Measurements from ENCODE around the gene TRABD2B.

The TRABD2B gene

DNA sequence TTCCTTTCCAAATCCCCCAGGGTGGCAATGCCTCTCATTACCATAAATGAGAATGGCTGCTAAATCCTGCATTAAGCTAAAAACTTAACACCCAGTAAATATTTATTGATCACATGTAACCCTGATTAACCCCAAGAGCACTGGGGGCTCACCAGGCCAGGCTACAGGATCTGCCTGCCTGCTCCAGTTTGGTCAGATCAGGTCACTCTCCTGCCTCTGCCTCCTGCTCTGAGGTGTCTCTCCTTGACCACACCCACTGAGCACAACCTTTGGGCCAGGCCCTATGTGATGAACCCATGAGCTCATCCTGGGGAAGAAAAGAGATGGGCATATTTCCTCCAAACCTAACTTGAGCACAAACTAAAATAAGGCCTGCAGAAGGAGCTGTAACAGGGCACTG lies 93.5 kb downstream of the TRABD2B start:
- DNase-seq: no peak

DNA sequence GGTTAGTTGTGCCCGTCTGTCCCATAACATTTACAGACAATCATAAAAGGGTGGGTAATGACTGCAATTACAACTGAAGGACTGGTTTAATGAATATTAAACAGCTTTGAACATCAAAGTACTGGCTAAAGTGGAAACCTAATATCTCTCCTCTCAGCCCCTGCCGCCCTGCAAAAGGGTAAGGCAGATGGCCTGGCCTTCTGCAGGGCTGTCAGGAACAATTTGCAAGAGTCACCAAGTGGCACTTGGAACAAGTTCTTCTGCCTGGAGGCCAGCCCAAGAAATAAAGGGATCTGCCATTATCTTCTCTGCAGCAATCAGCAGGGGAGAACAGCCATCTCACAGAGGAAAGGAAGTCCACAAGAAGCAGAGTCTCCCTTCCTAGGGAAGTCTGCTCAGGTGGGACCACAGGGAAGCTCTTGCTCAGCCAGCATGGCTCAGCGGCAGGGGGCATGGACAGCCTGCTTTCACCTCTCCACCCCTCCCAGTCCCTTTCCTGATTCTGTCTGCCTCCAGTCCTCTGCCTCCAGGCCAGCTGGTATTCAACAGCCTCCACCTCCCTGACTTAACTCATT lies 96.1 kb downstream of the TRABD2B start:
- DNase-seq: no peak

DNA sequence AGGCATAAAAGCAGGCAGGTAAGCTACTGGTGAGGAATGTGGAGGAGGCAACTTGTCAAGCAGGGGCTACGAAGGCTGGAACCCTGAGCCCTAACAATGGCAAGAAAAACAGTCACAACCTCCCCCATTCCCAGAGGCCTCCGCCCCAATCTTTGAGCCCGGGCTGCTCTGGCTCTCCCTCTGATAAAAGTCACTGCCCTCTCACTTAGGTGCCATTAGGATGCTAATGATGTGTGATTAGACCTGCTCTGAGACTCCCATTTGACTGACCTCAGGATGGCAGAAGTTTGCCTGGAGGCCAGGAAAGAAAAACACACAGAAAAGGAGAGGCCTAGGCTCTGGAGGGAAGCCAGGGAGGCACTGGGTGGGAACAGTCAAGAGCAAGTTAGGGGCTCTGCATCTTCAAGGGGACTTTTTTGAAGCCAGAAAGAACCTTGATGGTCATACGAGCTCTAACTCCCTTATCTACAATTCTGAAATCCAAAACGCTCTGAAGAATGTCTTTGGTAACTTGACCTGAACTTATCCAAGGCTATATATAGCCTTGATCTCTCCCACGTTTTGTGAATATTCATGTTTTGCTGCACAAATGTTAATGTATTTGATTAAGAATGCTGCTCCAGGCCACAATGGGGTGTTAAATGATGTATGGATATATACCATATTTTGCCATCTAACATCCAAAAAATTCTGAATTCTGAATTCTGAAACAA lies 98.9 kb downstream of the TRABD2B start:
- DNase-seq: no peak

DNA sequence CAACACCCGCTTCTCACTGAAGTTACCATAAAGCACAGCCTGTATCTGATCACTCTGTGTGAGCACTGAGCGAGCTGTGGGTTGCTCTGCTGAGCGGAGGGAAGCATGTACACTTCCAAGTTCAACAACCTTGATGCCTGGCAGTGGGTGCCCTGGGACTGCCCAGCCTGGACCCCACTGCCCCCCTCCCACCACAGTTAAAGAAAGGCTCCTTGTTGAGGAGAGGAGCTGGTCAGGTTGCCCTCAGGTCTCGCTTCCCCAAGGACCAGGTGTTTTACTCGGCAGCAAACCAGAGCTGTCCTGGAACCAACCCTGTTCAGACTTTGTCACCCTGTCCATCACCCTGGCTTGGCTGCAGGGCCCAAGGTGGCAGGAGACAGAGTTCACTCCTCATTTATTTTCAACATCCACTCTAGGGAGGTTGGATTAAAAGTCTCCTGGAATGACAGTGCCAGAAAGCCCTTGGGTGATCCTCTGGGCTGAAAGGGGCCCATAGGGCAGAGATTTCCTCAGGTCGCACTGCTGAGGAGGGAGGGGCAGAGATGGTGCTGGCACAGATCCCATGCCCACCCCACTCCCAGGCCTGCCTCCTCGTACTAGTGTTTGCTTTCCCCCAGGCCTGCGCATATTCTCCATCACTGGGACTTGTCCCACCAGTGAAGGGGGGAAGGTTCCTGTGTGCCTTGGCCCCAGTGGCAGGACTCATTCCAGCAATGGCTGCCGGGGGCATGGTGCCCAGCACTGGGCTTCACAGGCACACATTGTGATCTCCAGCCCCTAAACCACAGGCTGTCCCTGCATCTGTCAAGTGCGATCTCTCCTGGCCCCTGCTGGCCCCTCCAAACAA lies 101.7 kb downstream of the TRABD2B start:
- DNase-seq: no peak

DNA sequence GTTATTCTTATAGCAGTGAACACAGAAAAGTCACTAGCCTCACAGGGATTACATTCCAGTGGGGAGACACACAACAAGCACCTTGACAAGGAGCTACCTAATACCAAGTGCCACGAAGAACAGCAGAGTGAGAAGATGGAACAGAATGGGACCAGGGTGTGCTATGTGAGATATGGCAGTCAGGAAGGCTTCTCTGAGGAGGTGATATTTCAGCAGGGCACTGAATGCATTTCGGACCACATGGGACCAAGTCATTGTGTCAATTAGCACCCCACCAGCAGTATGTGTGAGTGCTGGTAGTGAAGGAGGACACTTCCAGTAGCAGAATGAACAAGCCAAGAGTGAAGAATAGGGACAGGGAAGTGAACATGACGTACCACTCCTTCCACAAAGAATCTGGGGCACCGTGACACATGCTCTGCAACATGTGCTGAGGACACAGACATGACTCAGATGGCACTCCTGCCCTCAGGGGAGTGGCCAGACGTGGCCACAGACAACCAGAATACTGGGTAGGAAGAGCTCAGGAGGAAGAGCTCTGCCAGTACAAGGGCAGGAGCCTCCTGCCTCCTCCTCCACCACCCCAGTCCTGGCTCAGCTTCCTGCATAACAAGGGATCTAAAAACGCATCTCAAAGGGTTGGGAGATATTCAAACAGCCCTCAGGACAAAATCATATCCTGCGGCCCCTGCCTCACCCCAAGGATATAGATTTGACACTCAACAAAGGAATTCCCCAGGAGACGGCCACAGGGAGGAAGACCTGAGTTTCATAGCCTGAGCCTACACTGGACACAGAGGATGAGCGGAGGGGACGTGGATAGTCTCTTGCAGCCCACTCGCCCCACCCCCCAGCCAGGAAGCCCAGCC lies 102.5 kb downstream of the TRABD2B start:
- no peak for DNase-seq

DNA sequence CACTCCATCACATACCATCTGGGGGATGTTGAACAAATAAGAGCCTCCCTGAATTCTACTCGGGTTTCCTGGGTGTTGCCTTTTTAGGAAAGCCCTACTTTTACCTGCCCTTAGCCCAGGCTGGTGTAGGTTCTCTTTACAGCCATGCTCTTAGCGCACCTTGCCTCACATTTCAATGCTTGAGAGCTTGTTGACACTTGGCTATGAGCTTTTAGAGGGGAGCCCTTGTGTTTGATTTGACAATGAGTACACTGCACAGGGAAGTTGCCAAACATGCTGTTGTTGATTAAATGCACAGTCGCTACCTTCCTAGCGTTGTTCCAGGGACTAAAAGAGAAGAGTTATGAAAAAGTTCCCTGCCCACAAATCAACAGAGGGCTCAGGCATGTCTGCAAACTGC lies 103.8 kb downstream of the TRABD2B start:
- DNase-seq: no peak

DNA sequence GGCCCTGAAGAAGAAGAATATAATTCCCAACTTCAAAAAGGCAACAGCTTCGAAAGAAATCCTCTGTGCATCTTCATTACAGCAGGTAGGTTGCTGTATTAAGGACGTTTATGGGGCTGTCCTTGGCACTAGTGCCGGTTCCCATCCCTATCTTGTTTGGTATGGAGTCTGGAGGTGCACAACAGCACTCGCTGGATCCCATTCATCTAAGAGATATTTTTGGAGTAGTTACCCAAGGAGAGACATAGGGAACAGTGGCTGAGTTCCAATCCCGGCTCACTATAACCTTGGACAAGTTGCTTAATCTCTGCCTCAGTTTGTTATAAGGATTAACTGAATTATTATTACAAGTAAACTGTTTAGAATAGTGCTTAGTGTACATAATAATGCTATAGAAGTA lies 106.4 kb downstream of the TRABD2B start:
- DNase-seq: no peak

DNA sequence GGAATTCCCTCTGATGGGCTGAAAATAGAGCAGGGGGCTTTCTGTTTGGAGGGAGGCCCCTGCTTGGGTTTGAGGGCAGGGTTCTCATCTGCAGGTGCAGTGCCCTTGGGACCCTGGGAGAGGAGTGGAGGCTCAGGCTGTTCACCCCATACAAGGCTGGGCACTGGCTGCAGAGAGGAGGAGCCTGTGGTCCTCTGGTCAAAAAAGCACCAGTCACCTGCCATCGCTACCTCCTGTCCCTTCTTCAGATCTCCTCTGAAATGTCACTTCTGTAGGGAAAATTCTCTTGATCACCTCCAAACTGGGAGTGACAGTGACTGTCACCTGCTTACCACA lies 108.9 kb downstream of the TRABD2B start:
- DNase-seq: no peak

DNA sequence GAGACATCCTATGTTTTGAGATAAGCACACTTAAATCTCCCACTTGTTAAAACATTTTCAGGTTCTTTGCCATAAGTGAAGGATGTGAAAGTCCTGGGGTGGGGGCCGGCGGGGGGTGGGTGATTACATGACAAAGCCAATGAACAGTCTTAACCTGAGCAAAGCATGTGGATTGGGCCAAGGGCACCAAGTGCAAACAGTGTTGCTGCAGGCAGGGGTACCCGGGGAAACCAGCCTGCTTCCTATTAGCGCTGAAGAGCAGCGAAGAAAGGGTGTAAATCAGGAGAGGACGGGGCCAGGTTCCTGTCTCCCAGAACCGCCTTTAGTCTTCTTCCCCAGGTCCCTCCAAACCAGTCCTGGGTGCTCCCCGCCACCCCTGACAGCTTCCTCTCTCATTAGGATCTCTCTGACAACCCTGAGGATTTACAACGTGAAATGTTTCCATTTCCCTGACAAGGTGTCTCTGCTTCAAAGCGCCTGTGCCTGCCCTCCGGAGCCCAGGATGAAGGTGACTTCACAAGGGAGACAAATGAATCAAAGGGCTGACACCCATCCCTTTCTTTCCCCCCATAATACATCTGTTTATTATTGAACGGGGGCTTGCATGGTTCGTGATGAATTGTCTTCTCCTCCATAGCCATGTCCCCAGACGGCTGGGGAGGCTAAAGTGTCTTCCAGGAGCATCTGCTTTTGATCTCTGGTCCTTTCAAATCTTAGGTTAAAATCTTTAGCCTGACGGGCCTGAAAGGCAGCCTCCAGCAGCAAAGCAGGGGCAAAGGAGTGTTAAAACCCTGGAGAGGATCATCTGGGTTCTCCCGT lies 109.5 kb downstream of the TRABD2B start:
- no peak for DNase-seq

DNA sequence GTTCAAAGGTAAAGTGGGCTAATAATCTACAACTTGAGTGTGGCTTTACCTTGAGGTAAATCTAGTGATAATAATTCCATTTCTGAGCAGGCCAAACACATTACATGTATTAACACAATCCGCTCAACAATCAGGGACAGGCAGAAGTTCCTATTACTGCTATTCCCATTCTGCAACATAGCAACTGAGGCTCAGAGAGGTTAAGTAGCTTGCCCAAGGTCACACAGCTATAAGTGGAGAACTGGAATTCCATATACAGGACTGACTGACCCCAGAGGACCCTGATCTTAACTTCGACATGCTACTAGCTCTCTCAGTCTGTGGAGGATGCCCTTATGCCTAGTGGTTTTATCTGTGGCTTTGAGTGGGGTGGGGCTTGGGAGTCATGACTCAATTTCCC lies 110.1 kb downstream of the TRABD2B start:
- no peak for DNase-seq

DNA sequence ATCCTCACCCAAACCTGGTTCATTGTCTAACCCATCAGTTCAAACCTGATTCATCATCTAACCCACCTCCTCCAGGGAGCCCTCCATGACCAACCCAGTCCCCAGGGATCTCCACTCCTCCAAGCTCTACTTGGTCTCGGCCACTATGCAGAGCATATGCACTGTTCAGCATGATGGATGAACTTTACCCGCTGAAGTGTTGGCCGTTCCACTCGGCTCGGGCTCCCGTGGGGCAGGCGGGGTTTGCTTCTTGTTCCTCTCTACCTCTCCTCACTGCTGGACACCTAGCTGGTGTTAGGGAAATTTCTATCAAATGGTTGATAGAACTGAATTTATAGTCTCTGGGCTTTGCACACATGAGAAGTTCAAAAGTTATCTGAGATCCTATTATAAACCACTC lies 111.0 kb downstream of the TRABD2B start:
- DNase-seq: no peak

DNA sequence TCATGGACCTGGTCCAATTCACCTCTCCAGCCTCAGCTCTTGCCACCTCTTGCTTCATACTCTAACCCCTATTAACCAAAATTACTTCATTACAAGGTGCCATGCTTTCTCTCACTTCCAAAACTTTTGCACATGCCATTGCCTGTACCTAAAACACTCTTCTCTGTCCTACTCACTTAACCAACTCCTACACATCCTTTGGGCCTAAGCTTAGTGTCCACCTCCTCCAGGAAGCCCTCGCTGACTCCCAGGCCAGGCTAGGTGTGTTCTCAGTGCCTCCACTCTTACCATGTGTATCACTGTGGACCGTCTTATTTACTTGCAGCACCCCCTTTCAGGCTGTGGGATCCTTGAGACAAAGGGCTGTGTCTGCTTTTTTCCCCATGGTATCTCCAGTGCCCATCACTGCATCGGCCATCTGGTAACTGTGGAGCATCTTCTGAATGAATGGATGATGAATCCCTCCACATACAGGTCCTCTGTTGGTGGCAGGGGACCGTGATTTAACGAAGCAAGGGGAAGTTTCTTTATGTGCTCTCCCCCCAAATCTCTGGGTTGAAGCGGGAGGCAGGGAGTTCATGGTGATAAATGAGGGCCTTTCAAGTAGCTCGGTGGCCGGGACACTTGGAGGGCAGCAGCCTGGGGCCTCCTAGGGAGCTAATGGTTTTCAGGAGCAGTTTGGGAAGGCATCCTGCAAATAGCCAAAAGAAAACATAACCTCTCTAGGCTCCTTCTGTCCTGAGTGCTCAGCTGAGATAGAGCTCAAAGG lies 111.9 kb downstream of the TRABD2B start:
- no peak for DNase-seq

DNA sequence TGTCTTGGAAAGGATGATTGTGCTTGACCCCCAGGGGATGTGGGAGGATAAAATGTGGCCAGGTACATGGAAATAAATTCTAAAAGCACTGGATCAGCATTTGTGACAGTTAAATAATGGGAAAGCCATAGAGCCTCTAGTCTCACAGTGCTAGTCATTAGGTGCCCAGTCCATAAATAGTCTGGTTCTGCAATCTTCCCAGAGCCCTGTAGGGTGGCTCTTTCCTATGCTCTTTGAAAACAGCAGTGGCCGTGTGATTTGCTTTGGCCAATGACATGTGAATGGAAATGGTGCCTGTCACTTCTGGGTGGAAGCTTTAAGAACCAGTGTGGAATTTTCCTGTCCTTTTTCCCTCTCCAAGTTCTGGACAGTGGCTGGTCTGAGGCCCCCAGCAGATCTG lies 113.2 kb downstream of the TRABD2B start:
- no peak for DNase-seq

DNA sequence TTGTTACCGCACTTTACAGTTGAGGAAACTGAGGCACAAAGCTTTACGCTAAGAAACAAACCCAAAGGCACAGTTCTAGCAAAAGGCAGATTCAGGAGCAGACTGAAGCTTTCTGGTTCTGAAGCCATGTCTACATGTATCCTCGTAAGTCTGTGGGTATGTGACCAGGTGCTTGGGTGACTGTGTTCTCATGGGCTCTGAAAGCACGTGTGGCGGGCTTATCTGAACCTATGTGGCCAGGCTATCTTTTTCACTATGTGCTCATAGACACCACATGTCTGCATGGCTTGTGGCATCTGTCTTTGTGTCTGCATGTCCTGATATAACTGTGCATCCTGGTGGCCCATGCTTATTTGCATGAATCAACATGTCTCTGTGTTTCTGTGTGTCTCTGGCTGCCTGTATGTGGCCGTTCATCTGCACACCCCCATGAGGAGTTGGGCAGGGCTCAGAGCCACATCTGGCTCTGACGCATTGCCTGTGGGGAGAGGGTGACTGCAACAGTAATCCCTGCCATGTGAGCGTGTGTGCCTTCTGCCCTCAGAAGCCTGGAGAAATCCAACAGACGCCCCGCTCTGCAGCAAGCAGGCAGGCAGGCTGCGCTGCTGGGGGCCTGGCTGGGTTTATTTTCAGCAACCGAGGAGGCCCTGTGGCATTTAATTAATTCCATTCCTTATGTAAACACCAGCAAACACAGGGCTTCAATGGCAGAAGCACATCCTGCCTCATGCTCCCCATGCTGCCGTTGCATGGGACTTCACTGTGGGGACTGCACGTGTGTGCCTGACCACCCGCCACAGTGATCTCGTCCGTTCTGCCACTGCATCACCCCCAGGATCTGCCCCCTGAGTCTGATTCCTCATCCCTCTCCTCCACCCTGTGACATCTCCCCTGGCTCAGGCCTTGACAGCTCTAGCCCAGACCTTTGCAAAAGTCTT lies 115.4 kb downstream of the TRABD2B start:
- no peak for DNase-seq

DNA sequence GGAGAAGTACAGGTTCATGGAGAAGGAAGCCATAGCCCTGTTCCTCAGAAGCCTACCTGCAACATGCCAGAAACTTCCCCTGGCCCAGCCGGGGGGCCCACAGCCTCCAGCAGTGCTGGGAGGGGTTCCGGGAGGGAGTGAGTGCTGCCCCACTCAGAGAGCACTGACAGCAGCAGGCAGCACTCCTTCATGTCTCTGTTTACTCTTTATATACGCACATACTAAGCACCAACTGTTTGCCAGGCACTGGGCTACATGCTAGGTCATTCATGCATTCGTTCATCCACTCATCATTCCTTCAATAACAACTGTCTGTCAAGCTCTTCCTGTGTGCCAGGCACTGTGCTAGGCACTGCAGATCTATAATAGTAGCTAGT lies 120.6 kb downstream of the TRABD2B start:
- no peak for DNase-seq

DNA sequence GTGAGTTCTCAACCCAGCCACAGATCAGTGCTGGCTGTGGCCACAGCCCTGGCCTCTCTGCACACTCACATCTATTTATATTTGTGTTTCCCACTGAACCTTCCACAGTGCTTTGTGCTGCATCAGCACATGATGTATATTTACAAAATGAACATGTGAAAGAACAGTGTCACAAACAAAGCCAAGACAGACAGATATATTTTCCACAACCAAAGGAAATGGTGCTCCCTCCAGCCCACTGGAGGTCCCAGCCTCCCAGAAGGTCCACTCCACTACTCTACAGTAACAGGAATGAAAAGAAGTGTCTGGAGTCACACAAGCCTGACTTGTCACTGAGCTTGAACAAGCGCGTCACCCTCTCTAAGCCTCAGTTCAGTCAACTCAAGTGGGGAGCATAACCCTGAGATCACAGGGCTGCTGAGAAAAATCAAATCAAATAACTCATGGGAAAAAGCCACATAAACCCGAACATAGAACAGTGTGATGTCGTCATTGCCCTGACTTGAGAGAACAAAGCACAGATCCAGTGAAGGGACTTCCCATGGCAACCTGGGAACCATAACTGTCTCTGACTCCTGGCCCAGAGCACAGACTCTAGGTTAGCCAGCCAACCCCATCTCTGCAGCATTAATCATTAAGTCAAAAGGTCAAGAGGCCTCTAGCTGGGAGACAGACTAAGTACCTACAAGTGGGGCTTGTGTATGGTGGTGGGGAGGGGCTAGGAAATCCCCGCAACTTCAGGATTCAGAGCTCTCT lies 121.2 kb downstream of the TRABD2B start:
- DNase-seq: no peak

DNA sequence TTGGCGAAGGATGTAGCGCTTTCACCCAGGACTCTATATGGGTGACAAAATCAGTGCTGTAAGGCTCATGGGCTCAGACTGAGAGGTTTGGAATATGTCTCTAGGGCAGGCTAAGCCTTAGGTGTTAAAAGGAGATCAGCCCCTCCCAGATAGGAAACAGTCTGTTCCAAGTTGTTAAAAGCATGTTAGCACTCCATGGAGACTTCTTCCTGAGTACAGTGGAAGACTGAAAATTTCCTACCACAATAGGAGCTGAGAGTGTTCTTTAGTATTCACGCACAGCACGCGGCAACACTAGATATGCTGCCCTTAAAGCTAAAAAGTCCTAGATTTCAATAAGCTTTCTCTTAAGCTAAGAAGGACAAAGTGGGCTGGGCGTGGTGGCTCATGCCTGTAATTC lies 122.1 kb downstream of the TRABD2B start:
- no peak for DNase-seq

DNA sequence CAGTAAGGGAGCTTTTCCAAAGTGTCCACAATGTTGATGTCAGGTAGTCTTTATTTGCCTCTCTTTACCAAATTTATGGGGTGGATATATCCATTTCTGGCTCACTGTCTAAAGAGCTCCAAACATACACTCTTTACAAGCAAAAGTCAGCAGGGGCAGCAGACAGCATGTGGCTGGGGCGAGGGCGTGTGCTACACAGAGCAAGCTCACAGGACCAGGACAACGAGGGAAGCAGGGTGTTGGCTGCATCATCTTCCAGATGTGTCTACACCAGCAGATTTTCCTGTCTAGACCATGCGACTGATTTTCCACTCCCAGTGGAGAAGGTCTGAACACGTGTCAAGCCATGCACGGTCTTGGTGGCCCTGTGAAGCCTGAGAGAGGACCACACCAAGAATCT lies 123.8 kb downstream of the TRABD2B start:
- no peak for DNase-seq

DNA sequence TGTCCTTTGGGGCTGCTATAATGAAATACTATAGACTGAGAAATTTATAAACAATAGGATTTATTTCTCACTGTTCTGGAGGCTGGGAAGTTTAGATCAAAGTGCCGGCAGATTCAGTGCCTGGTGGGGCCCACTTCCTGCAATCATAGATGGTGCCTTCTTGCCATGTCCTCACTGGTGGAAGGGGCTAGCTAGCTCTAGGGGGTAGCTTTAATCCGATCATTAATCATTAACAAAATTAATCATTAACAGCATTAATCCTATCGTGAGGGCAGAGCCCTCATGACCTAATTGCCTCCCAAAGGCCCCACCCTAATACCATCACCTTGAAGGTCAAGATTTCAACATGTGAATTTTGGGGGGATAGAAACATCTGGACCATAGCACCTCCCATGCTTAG lies 124.3 kb downstream of the TRABD2B start:
- DNase-seq: no peak
